ENCODE data around the gene FBXW5.

Gene FBXW5

GRCh38 chr9:136978073-136978864, 33.7 kb upstream of the FBXW5 start:
- no peak for DNase-seq (ENCODE audit: low read depth)

- DNase-seq (ENCODE audit: low read depth), result no peak
These were observed 33.1 kb upstream of the FBXW5 start for GRCh38 chr9:136977649-136978072.

- DNase-seq (ENCODE audit: low read depth), result no peak
These were observed 32.7 kb upstream of the FBXW5 start, which contains the start of gene PTGDS for GRCh38 chr9:136977223-136977622. PTGDS (plus strand) TSS chr9:136977504; CDS start chr9:136977579, 75 bp downstream.

- no peak for DNase-seq (ENCODE audit: low read depth)
These were observed 31.1 kb upstream of the FBXW5 start for GRCh38 chr9:136975644-136976043.

GRCh38 chr9:136974817-136975535, 30.4 kb upstream of the FBXW5 start:
- DNase-seq (ENCODE audit: low read depth), result no peak

GRCh38 chr9:136973618-136974617, 29.4 kb upstream of the FBXW5 start:
- DNase-seq (ENCODE audit: low read depth), result no peak

GRCh38 chr9:136972743-136973142, 28.2 kb upstream of the FBXW5 start:
- no peak for DNase-seq (ENCODE audit: low read depth)

GRCh38 chr9:136972335-136972734, 27.8 kb upstream of the FBXW5 start:
- DNase-seq (ENCODE audit: low read depth), result no peak

- DNase-seq (ENCODE audit: low read depth), result no peak
These were observed 27.2 kb upstream of the FBXW5 start for GRCh38 chr9:136971746-136972145.

GRCh38 chr9:136970361-136970760, 25.8 kb upstream of the FBXW5 start:
- no peak for DNase-seq (ENCODE audit: low read depth)

- no peak for DNase-seq (ENCODE audit: low read depth)
These were observed 25.2 kb upstream of the FBXW5 start for GRCh38 chr9:136969774-136970173.

GRCh38 chr9:136969150-136969549, 24.6 kb upstream of the FBXW5 start:
- DNase-seq (ENCODE audit: low read depth), result no peak

GRCh38 chr9:136968333-136969127, 24.0 kb upstream of the FBXW5 start:
- no peak for DNase-seq (ENCODE audit: low read depth)

GRCh38 chr9:136965771-136966484, 21.4 kb upstream of the FBXW5 start:
- no peak for DNase-seq (ENCODE audit: low read depth)

GRCh38 chr9:136964833-136965422, 20.4 kb upstream of the FBXW5 start:
- no peak for DNase-seq (ENCODE audit: low read depth)

GRCh38 chr9:136964171-136964689, 19.7 kb upstream of the FBXW5 start:
- no peak for DNase-seq (ENCODE audit: low read depth)

GRCh38 chr9:136963751-136964150, 19.2 kb upstream of the FBXW5 start:
- no peak for DNase-seq (ENCODE audit: low read depth)

GRCh38 chr9:136963341-136963740, 18.8 kb upstream of the FBXW5 start:
- no peak for DNase-seq (ENCODE audit: low read depth)

GRCh38 chr9:136962701-136963248, 18.2 kb upstream of the FBXW5 start:
- DNase-seq (ENCODE audit: low read depth), result no peak

- DNase-seq (ENCODE audit: low read depth), result no peak
These were observed 17.6 kb upstream of the FBXW5 start for GRCh38 chr9:136962163-136962562.
